Raji (cell line): ENCODE measurements around the gene PTPMT1.

ENCODE experiments used
- POLR2A ChIP-seq: IDR thresholded peaks from 2 replicates; pipeline ENCODE4 v1.6.1; 2011; ENCODE audit warnings: low read depth, low read length, control low read depth; ENCODE audit not compliant: insufficient read depth

Gene PTPMT1

DNA sequence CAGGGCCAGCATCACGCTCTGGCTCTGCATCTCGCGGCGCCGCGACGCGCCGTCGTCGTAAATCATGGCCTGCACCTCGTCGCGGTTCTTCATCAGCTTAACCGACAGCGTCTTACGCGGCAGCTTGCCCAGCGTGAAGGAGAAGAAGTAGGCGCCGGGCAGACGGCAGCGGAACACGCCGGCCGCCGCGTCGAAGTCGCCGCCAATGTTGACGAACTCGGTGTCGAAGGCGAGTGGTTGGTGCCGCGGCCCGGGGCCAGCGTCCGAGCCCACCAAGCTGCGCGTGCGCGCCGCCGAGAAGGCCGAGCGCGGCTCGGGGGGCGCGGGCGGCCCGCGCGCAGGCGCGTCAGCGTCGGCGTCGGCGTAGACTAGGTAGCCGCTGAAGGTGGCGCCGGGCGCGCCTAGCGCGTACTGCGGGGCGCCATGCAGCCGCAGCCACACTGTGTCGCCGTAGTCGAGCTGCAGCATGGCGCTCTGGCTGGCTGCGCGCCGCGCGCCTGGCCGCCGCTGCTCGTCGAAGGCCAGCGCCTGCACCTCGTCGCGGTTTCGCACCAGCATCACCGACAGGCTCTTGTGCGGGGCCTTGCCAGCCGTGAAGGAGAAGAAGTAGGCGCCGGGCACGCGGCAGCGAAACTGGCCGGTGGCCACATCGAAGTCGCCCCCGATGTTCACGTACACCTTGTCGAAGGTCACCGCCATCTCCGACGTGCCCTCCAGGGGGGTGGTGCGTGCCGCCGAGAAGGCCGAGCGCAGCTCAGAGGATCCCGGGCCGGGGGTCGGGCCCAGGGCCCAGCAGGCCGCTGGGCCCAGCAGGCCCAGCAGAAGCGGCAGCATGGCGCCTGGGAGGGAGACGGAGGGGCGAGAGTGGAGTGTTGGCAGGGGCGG is 24.8 kb downstream of the PTPMT1 start:
- TF ChIP-seq POLR2A = no peak

GRCh38 chr11:47591764-47592163 is 26.4 kb downstream of the PTPMT1 start:
- TF ChIP-seq POLR2A = no peak

DNA sequence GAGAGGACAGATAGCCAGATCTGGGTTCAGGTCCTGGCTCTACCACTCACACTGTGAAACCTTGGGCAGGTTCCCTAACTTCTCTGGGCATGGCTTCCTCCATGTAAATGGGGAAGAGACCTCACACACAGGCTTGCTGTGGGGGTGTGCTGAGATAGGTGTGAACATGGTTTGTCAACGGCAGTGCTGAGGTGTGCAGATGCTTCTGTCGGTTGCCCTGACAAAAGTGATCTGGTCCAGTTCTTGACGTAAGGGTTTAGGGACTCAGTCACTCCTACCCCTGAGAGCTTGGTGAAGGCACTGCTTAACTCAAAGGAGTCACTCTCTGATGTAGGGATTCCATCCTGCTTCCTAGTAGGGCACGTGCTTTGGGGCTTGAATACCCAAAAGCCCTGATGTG is 26.9 kb downstream of the PTPMT1 start:
- TF ChIP-seq POLR2A = no peak

DNA sequence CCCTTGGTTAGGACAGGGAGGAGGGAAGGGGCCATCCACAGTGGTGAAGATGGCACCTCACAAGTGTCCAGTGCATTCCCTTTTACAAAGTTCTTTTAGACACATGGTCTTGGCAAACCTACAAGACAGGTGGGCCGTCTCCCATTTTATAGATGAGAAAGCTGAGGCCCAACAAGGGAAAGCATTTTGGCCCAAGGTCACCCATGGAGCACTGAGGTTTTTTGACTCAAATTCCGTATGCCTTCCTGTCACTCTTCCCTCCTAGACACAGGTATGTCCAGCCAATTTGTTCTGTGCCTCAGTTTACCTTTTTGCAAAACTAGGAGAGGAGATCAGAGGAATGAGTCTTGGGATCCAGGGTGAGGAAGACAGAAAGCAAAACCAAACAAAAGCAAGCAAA is 27.6 kb downstream of the PTPMT1 start:
- TF ChIP-seq POLR2A = no peak

- TF ChIP-seq POLR2A = no peak
Measured at GRCh38 chr11:47593492-47593933, 28.1 kb downstream of the PTPMT1 start.

- no peak for TF ChIP-seq POLR2A
Measured at GRCh38 chr11:47593934-47594855, 28.8 kb downstream of the PTPMT1 start, which contains the start of gene C1QTNF4. Gene C1QTNF4, minus strand, starts transcription at chr11:47594411. Its CDS starts 3,601 bp downstream, at chr11:47590810.

DNA sequence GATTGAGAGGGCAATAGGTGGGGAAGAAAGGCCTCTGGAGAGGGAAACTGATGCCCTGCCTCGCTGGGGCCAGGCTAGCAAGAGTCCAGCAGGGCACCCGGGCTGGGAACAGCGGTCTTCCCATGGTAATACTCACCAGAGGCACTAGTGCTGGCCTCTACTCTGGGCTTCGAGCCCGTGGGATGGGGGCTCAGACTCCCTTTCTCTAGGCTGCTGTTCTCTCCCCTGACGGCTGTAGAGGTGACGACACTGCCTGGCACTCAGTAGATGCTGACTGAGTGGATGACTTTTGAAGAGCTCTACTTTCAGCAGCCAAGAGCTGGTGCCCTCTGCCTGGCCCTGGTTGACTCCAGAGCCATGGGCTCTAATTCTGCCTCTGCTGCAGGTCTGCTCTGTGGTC is 29.6 kb downstream of the PTPMT1 start:
- no peak for TF ChIP-seq POLR2A

DNA sequence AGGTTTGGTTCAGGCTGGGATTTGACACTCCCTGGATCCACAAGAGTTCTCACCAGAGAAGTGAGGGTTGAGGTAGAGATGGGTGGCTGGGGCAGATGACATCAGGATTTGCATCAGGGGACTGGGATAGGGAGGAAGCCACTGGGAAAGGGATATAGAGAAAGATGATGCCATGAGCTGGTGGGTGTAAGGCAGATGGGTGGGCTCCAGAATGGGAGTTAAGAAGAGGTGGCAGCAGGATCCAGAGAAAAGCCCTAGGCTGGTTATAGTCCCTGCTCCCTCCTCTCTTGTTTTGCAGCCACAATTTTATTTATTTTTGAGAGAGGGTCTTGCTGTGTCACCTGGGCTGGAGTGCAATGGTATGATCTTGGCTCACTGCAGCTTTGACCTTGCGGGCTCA is 30.6 kb downstream of the PTPMT1 start:
- TF ChIP-seq POLR2A = no peak

DNA sequence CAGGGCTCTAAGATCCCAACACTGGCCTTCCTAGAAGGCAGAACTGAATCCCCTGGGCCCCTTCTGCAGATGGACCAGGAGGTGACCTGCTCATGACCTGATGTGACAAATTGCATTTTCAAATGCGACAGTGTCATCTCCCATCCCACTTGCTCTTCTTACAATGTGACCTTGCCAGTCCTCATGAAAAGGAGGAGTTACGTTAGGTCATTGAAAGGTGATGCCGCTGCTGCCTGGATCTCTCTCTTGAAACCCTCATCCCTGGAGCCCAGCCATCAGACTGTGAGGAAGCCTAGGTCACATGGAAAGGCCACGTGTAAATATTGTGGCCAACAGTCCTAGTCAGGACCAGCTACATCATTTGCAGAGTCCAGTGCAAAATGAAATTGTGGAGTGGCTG is 34.5 kb downstream of the PTPMT1 start:
- TF ChIP-seq POLR2A = no peak

DNA sequence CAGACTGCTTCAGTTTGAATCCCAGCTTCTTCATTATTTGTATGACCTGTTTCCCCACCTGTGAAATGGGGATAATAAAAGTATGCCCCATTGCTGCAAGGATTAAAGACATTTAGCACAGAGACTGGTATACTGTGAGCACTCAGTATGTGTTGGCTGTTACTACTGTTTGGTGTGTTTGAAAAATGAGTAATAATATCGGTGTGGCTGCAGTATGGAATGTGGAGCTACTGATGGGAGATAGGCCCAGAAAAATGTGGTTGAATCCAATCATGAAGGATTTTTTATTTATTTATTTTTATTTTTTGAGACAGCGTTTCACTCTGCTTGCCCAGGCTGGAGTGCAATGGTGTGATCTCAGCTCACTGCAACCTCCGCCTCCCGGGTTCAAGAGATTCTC is 37.9 kb downstream of the PTPMT1 start:
- no peak for TF ChIP-seq POLR2A

DNA sequence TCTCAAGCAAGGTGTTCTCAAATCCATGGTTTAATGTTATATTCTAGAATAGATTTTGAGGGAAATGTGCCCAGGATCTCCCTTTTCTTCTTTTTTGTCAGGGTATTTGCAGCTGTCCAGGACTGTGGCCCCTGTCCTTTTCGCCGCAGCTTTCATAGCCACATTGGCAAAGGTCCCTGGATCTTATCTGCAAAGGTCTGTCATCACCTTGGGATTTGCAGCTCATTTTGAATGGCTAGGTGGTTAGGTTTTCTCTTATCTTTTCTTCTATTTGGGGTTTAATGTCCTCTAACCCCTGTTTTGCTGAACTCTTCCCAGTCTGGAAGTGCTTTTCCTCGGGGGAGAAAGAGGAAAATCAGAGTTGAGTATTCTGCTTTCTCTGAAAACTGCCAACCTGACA is 40.5 kb downstream of the PTPMT1 start:
- TF ChIP-seq POLR2A = no peak

DNA sequence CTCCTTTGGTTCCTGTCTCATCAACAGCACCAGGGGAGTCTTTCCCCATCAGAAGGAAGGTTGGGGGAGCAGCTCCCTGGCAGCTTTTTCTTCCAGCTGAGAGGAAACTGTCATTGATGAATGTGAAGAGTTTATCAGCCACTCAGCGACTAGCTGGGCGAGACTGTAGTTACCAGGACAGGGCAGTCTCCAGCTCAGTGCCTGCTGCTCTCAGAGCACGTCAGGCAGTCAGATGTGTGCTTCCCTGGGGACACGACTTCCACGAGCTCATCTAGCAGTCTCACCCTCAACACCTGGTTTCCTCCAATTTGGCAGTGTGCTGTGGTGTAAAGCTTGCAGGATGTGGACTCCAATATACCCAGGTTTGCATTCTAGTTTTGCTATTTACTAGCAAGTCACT is 41.3 kb downstream of the PTPMT1 start:
- TF ChIP-seq POLR2A = no peak

- no peak for TF ChIP-seq POLR2A
Measured at GRCh38 chr11:47607380-47607779, 42.0 kb downstream of the PTPMT1 start.

DNA sequence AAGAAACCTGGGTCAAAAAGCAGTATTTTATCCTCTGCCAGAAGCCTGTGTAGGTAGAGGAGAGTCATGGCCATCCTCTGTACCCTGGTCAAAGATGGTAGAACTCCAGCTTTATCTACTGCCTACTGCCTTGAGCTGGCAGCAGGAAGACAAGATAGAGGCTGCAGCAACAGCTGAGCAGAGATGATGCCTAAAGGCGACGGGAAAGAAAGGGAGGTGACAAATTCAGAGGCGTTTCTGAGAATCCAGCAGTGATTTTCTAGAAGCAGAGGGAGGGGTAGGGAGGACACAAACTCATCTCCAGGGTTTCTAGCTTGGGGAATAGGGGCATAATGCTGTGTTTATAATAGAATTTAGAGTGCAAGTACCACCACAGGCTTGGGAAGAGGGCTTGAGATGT is 44.3 kb downstream of the PTPMT1 start:
- TF ChIP-seq POLR2A = no peak

DNA sequence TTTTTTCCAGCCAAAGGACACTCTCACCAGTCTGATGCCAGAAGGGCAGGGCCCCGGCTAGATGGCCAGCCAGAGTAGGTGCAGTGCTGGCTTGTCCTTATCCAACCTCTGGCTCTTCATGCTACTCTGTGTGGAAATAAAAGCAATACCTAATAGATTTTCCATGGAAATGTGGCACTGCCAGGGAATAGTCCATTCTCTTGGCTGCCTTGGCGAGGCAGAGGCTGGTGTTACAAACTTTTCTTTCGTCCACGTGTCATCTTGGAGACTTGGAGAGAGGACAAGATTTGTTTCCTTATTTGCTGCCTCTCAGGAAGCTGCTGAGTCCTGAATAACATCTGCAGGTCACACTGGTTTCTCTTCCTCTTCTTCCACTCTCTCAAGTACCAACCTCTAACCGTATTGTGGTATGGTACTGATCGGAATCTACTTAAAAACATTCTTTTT is 46.0 kb downstream of the PTPMT1 start:
- no peak for TF ChIP-seq POLR2A

DNA sequence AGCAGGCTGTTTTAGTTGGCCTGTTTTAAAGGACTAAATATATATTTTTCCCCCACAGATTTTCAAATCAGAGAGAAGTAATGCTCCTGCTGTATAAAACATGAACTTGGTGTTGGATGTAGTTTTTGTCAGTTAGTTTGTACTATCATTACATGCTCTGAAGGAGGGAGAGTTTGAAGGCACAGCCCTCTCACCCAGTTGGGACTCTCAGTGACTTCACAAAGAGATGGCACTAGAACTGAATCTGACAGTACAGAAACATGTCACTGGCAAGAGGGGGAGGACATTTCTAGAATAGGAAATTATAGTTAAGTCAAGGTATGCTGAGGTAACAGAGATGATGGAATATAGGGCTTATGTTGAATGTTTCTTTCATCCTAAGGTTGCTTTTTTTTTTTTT is 49.9 kb downstream of the PTPMT1 start:
- TF ChIP-seq POLR2A = no peak
